GM23338 (cell line): ENCODE measurements around the gene IMMP2L. TPM values are rescaled to one million over a fixed set of nuclear protein-coding genes. Genes with fewer than 3 reads are reported as not detected.

Experiments
- ATAC-seq: fragments of 200-7000 bp; cut with Tn5 transposase; 3 replicates; pipeline ENCODE4 v1.9.1; 2020
- DNase-seq: peaks from one replicate; pipeline ENCODE4 v3.0.0-alpha.2; 2015; ENCODE audit warnings: low spot score
- H2AFZ ChIP-seq: fragments of 200-600 bp; sonication (generic); 2 replicates; pipeline ENCODE4 v1.8.0; 2016; ENCODE audit warnings: antibody characterized with exemption, mild to moderate bottlenecking, moderate library complexity
- H3F3A ChIP-seq: fragments of 200-600 bp; sonication (generic); replicated peaks from 2 replicates; pipeline ENCODE4 v1.8.0; 2017; ENCODE audit warnings: antibody characterized with exemption, mixed run types, low read depth
- H3K27ac ChIP-seq: fragments of 200-600 bp; sonication (generic); 2 replicates; pipeline ENCODE4 v1.6.1; 2016; ENCODE audit warnings: low read depth
- H3K27me3 ChIP-seq: fragments of 200-600 bp; sonication (generic); 2 replicates; pipeline ENCODE4 v1.8.0; 2016; ENCODE audit warnings: mild to moderate bottlenecking, mixed run types, moderate library complexity; ENCODE audit not compliant: insufficient read depth
- H3K36me3 ChIP-seq: fragments of 200-600 bp; sonication (generic); 2 replicates; pipeline ENCODE4 v1.8.0; 2016; ENCODE audit warnings: mild to moderate bottlenecking; ENCODE audit not compliant: insufficient read depth
- H3K4me1 ChIP-seq: fragments of 200-600 bp; sonication (generic); 2 replicates; pipeline ENCODE4 v1.8.0; 2016; ENCODE audit warnings: mild to moderate bottlenecking, moderate library complexity; ENCODE audit not compliant: insufficient read depth
- H3K4me2 ChIP-seq: fragments of 200-600 bp; sonication (generic); 2 replicates; pipeline ENCODE4 v1.7.1; 2017; ENCODE audit warnings: mixed run types
- H3K4me3 ChIP-seq: fragments of 200-600 bp; sonication (generic); 2 replicates; pipeline ENCODE4 v1.6.1; 2016; ENCODE audit warnings: mixed run types
- H3K79me2 ChIP-seq: fragments of 200-600 bp; sonication (generic); replicated peaks from 2 replicates; pipeline ENCODE4 v1.8.0; 2017; ENCODE audit warnings: mild to moderate bottlenecking; ENCODE audit not compliant: insufficient read depth
- H3K9me2 ChIP-seq: fragments of 200-600 bp; sonication (generic); 2 replicates; pipeline ENCODE4 v1.8.0; 2017; ENCODE audit not compliant: insufficient read depth
- H4K20me1 ChIP-seq: fragments of 200-600 bp; sonication (generic); replicated peaks from 2 replicates; pipeline ENCODE4 v1.8.0; 2017; ENCODE audit warnings: mild to moderate bottlenecking; ENCODE audit not compliant: insufficient read depth
- H3K27ac Mint-ChIP-seq: 2 replicates; pipeline ENCODE4 v1.8.0; 2020; ENCODE audit warnings: inconsistent platforms, mild to moderate bottlenecking, moderate library complexity, mixed read lengths
- H3K27me3 Mint-ChIP-seq: 3 replicates; pipeline ENCODE4 v1.8.0; 2022; ENCODE audit warnings: low read depth, mild to moderate bottlenecking, moderate library complexity, mixed read lengths, inconsistent platforms; ENCODE audit not compliant: insufficient read depth, poor library complexity
- H3K36me3 Mint-ChIP-seq: 3 replicates; pipeline ENCODE4 v1.8.0; 2021; ENCODE audit warnings: low read depth, mild to moderate bottlenecking, inconsistent platforms, moderate library complexity, mixed read lengths
- H3K4me1 Mint-ChIP-seq: 3 replicates; pipeline ENCODE4 v1.8.0; 2020; ENCODE audit warnings: mild to moderate bottlenecking, inconsistent platforms, mixed read lengths
- H3K4me3 Mint-ChIP-seq: 3 replicates; pipeline ENCODE4 v1.8.0; 2021; ENCODE audit warnings: moderate library complexity, mild to moderate bottlenecking, inconsistent platforms, mixed read lengths
- H3K9me3 Mint-ChIP-seq: 3 replicates; pipeline ENCODE4 v1.8.0; 2020; ENCODE audit warnings: moderate library complexity, mild to moderate bottlenecking, inconsistent platforms, mixed read lengths
- ETS1 ChIP-seq: IDR thresholded peaks from 2 replicates; pipeline ENCODE4 v1.6.1; 2016; ENCODE audit warnings: antibody characterized with exemption
- EZH2 ChIP-seq: fragments of 200-600 bp; sonication (generic); IDR thresholded peaks from one replicate; pipeline ENCODE4 v1.8.0; 2017; ENCODE audit warnings: antibody characterized with exemption, mild to moderate bottlenecking, low read depth; ENCODE audit not compliant: unreplicated experiment
- JUNB ChIP-seq: IDR thresholded peaks from one replicate; pipeline ENCODE4 v1.6.1; 2016; ENCODE audit warnings: antibody characterized with exemption; ENCODE audit not compliant: unreplicated experiment
- NANOG ChIP-seq: IDR thresholded peaks from 2 replicates; pipeline ENCODE4 v1.6.1; 2016; ENCODE audit warnings: antibody characterized with exemption, borderline replicate concordance
- POLR2AphosphoS5 ChIP-seq: IDR thresholded peaks from 2 replicates; pipeline ENCODE4 v1.6.1; 2016; ENCODE audit warnings: antibody characterized with exemption, low read depth
- ZNF114 ChIP-seq: fragments of 250-450 bp; sonication (Bioruptor Pico); IDR thresholded peaks from 2 replicates; pipeline ENCODE4 v1.5.0; 2020; ENCODE audit warnings: mild to moderate bottlenecking, moderate library complexity
- ZNF331 ChIP-seq: fragments of 250-450 bp; sonication (Bioruptor Pico); IDR thresholded peaks from 2 replicates; pipeline ENCODE4 v1.5.0; 2020; ENCODE audit warnings: low read depth, mild to moderate bottlenecking, moderate library complexity
- ZNF462 ChIP-seq: fragments of 250-450 bp; sonication (Bioruptor Pico); IDR thresholded peaks from 2 replicates; pipeline ENCODE4 v1.5.0; 2020; ENCODE audit warnings: mild to moderate bottlenecking, moderate library complexity
- polyA plus RNA-seq: library from polyadenylated mRNA; unstranded; fragments of >200 nt; fragmentation: Nextera tagmentation; extraction: Ambion mirVana; gene quantifications from 2 replicates; pipeline ENCODE4 v1.2.1, GENCODE V29; 2016
- total RNA-seq: library from RNA; depleted of rRNA; stranded (reverse); fragments of >200 nt; shearing (Covaris generic); gene quantifications from 2 replicates; pipeline ENCODE4 v1.2.3, GENCODE V29; 2014

The IMMP2L gene
- total and polyA plus RNA-seq, 2 experiments from 2014 or later = 7.3 to 14.0 TPM

GRCh38 chr7:111492234-111492633 lies 70.1 kb downstream of the IMMP2L start:
- no peak overlapping the region for H3K27ac Mint-ChIP-seq
- no peaks in the 10 kb centered on the region for H3K27me3 Mint-ChIP-seq
- H3K27me3 ChIP-seq = no peaks in the 10 kb centered on the region
- DNase-seq = no peak
- TF ChIP-seq ETS1 (no peak), ZNF331 (CRISPR knock-in tag) (no peak), ZNF114 (no peak), EZH2 (no peak), NANOG (no peak), JUNB (no peak), ZNF462 (CRISPR knock-in tag) (no peak), POLR2AphosphoS5 (no peak)
- no peaks in the 10 kb centered on the region for H3K4me1 ChIP-seq
- H3K27ac ChIP-seq = no peak overlapping the region
- H3K4me2 ChIP-seq = no peak overlapping the region
- no peak for ATAC-seq
- no peaks in the 10 kb centered on the region for H3K9me3 Mint-ChIP-seq
- no peaks in the 10 kb centered on the region for H4K20me1 ChIP-seq
- no peaks in the 10 kb centered on the region for H3K79me2 ChIP-seq
- no peaks in the 10 kb centered on the region for H3K9me2 ChIP-seq
- peaks cover 2% of the 10 kb centered on the region; the same call in 1 of the 3 replicates for H3K36me3 Mint-ChIP-seq
- no peaks in the 10 kb centered on the region for H3K4me1 Mint-ChIP-seq
- no peak overlapping the region for H3K4me3 Mint-ChIP-seq
- H3F3A ChIP-seq = no peaks in the 10 kb centered on the region
- H3K4me3 ChIP-seq = no peak overlapping the region
- no peaks in the 10 kb centered on the region for H3K36me3 ChIP-seq
- no peak overlapping the region for H2AFZ ChIP-seq
